Measurements from ENCODE around the gene PARP12. TPM values are rescaled to one million over a fixed set of nuclear protein-coding genes. Genes with fewer than 3 reads are reported as not detected.

PARP12 gene
- total RNA-seq, 2 donors from 2014 or later: 7.5 to 8.5 TPM

GRCh38 chr7:140057143-140057535, 5.6 kb downstream of the PARP12 start:
- no peaks in the 10 kb centered on the region for H3K36me3 ChIP-seq
- peak; percentile 28 for DNase-seq (ENCODE audit: low spot score)
- no peak overlapping the region for H3K4me3 ChIP-seq
- no peaks in the 10 kb centered on the region for H3K27me3 ChIP-seq
- no peaks in the 10 kb centered on the region for H3K9me3 ChIP-seq
- TF ChIP-seq, protein P1, sequence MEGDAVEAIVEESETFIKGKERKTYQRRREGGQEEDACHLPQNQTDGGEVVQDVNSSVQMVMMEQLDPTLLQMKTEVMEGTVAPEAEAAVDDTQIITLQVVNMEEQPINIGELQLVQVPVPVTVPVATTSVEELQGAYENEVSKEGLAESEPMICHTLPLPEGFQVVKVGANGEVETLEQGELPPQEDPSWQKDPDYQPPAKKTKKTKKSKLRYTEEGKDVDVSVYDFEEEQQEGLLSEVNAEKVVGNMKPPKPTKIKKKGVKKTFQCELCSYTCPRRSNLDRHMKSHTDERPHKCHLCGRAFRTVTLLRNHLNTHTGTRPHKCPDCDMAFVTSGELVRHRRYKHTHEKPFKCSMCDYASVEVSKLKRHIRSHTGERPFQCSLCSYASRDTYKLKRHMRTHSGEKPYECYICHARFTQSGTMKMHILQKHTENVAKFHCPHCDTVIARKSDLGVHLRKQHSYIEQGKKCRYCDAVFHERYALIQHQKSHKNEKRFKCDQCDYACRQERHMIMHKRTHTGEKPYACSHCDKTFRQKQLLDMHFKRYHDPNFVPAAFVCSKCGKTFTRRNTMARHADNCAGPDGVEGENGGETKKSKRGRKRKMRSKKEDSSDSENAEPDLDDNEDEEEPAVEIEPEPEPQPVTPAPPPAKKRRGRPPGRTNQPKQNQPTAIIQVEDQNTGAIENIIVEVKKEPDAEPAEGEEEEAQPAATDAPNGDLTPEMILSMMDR (IDR thresholded peaks at IDR 0.05): no peak
- peaks cover 0 to 39% of the 10 kb centered on the region in 2 donors for H3K4me1 ChIP-seq
- no peak overlapping the region for H3K27ac ChIP-seq

- Histone ChIP-seq H3K36me3 (no peaks in the 10 kb centered on the region), H3K4me1 (peaks cover 0 to 34% of the 10 kb centered on the region in 2 donors), H3K27ac (no peak overlapping the region), H3K9me3 (no peaks in the 10 kb centered on the region), H3K4me3 (no peak overlapping the region), H3K27me3 (no peaks in the 10 kb centered on the region)
- DNase-seq (ENCODE audit: low spot score): peak; percentile 32
- TF ChIP-seq, protein P1 (IDR thresholded peaks at IDR 0.05): no peak
Observed at GRCh38 chr7:140056431-140057142, 6.2 kb downstream of the PARP12 start.

DNA sequence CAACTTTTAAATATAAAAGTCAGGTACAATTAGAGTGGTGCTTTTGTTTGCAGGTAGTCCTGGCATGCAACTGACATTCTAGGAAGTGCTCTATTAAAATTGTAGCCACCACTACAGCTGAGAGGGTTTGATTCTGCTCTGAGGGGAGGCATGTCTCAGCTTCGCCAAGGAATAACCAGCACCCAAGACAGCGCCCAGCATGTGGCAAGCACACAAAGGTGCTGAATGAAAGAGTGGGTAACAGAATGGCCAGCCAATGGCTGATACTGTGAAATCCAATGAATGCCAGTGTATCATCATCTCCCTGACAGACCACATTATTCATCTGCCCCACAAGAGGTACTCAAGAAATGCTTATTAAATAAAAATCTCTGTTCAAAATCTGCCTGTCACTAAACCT, 6.9 kb downstream of the PARP12 start:
- no peaks in the 10 kb centered on the region for H3K36me3 ChIP-seq
- H3K4me3 ChIP-seq: no peak overlapping the region
- no peaks in the 10 kb centered on the region for H3K9me3 ChIP-seq
- no peaks in the 10 kb centered on the region for H3K27me3 ChIP-seq
- TF ChIP-seq, protein P1 (IDR thresholded peaks at IDR 0.05): no peak
- H3K4me1 ChIP-seq: peaks cover 0 to 26% of the 10 kb centered on the region in 2 donors
- H3K27ac ChIP-seq: no peak overlapping the region
- DNase-seq (ENCODE audit: low spot score): peak; percentile 36

DNA sequence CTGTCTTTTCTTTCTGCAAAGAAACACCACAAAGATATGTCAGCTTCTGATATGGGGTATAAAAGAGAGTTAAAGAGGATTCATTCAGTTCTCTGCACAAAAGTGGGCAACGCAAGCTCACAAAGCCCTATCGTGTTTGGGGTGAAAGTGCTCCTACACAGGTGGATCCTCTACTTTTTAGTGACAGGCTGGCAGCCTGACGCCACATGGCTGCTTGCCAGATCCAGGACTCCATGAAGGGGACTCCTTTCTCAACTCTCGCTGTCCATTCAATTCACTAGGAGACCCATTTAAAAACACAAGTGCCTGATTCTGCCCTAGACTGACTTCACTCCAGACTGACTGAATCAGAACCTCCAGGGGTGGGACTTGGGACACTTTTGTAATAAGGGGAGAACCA, 8.0 kb downstream of the PARP12 start:
- Histone ChIP-seq H3K27me3 (no peaks in the 10 kb centered on the region), H3K27ac (no peak overlapping the region), H3K9me3 (no peaks in the 10 kb centered on the region), H3K4me3 (no peak overlapping the region), H3K4me1 (peaks cover 0 to 18% of the 10 kb centered on the region in 2 donors), H3K36me3 (no peaks in the 10 kb centered on the region)
- TF ChIP-seq, protein P1 (IDR thresholded peaks at IDR 0.05): no peak
- peak; percentile 52 for DNase-seq (ENCODE audit: low spot score)

GRCh38 chr7:140053812-140054539, 8.8 kb downstream of the PARP12 start:
- H3K36me3 ChIP-seq: no peaks in the 10 kb centered on the region

More at GRCh38 chr7:140053812-140054539, 8.8 kb downstream of the PARP12 start:
- peaks cover 0 to 18% of the 10 kb centered on the region in 2 donors for H3K4me1 ChIP-seq
- H3K27me3 ChIP-seq: no peaks in the 10 kb centered on the region
- H3K9me3 ChIP-seq: no peaks in the 10 kb centered on the region
- TF ChIP-seq, protein P1 (IDR thresholded peaks at IDR 0.05): no peak
- H3K4me3 ChIP-seq: no peak overlapping the region
- no peak for DNase-seq (ENCODE audit: low spot score)
- no peak overlapping the region for H3K27ac ChIP-seq

All from right atrium auricular region (tissue), 2 donors.